Trophoblast cell (in vitro differentiated cells and primary cell): ENCODE data around the gene F7.
A peak's percentile ranks its signal among the peaks of the same experiment; 100 is the strongest.

Experiments
- DNase-seq, 2 donors: peaks; one replicate each; pipeline ENCODE4 v3.0.0-alpha.2; 2016
- H2AFZ ChIP-seq: 2 replicates; pipeline ENCODE4 v1.6.1; 2013; ENCODE audit warnings: low read length, moderate library complexity, mild to moderate bottlenecking; ENCODE audit not compliant: insufficient read depth, poor library complexity
- H2AK5ac ChIP-seq: 2 replicates; pipeline ENCODE4 v1.6.1; 2013; ENCODE audit warnings: mild to moderate bottlenecking, low read length
- H2BK120ac ChIP-seq: 2 replicates; pipeline ENCODE4 v1.6.1; 2013; ENCODE audit warnings: low read length, mild to moderate bottlenecking, moderate library complexity; ENCODE audit not compliant: insufficient read depth, poor library complexity
- H2BK12ac ChIP-seq: 2 replicates; pipeline ENCODE4 v1.6.1; 2013; ENCODE audit warnings: mild to moderate bottlenecking, low read length, moderate library complexity
- H2BK5ac ChIP-seq: 2 replicates; pipeline ENCODE4 v1.6.1; 2013; ENCODE audit warnings: low read length, low read depth, moderate library complexity, mild to moderate bottlenecking; ENCODE audit not compliant: poor library complexity
- H3K14ac ChIP-seq: 2 replicates; pipeline ENCODE4 v1.6.1; 2013; ENCODE audit warnings: mild to moderate bottlenecking, low read length
- H3K18ac ChIP-seq: 2 replicates; pipeline ENCODE4 v1.6.1; 2013; ENCODE audit warnings: mild to moderate bottlenecking, low read length
- H3K23ac ChIP-seq: 2 replicates; pipeline ENCODE4 v1.6.1; 2013; ENCODE audit warnings: low read length
- H3K27ac ChIP-seq: 2 replicates; pipeline ENCODE4 v1.5.1; 2013; ENCODE audit warnings: low read depth, mild to moderate bottlenecking, inconsistent platforms, low read length, moderate library complexity
- H3K27me3 ChIP-seq: 2 replicates; pipeline ENCODE4 v1.6.1; 2013; ENCODE audit warnings: inconsistent platforms, mild to moderate bottlenecking, low read length, moderate library complexity; ENCODE audit not compliant: insufficient read depth
- H3K36me3 ChIP-seq, 2 experiments: 1 replicate in 1 of 2; 2 replicates in 1 of 2; pipeline ENCODE4 v1.6.1; 2013; ENCODE audit warnings: low read length in 2 of 2, mild to moderate bottlenecking in 2 of 2, moderate library complexity in 1 of 2; ENCODE audit not compliant: insufficient read depth in 2 of 2, control insufficient read depth in 1 of 2
- H3K4ac ChIP-seq: 2 replicates; pipeline ENCODE4 v1.6.1; 2013; ENCODE audit warnings: low read depth, mild to moderate bottlenecking, low read length, moderate library complexity
- H3K4me1 ChIP-seq, 2 experiments: 1 replicate in 1 of 2; 2 replicates in 1 of 2; pipeline ENCODE4 v1.6.1; 2013; ENCODE audit warnings: low read length in 2 of 2, mild to moderate bottlenecking in 2 of 2, moderate library complexity in 1 of 2; ENCODE audit not compliant: insufficient read depth in 2 of 2, control insufficient read depth in 1 of 2
- H3K4me2 ChIP-seq: 2 replicates; pipeline ENCODE4 v1.6.1; 2013; ENCODE audit warnings: inconsistent platforms, mild to moderate bottlenecking, low read length, moderate library complexity
- H3K4me3 ChIP-seq: 2 replicates; pipeline ENCODE4 v1.5.1; 2013; ENCODE audit warnings: mild to moderate bottlenecking, low read depth, low read length, inconsistent platforms
- H3K79me1 ChIP-seq: one replicate; pipeline ENCODE4 v1.6.1; 2013; ENCODE audit warnings: low read length
- H3K79me2 ChIP-seq: 2 replicates; pipeline ENCODE4 v1.6.1; 2013; ENCODE audit warnings: low read length, mild to moderate bottlenecking; ENCODE audit not compliant: control insufficient read depth, insufficient read depth, poor library complexity
- H3K9ac ChIP-seq: 2 replicates; pipeline ENCODE4 v1.6.1; 2013; ENCODE audit warnings: mild to moderate bottlenecking, low read length
- H3K9me3 ChIP-seq: 2 replicates; pipeline ENCODE4 v1.6.1; 2013; ENCODE audit warnings: low read depth, mild to moderate bottlenecking, control low read depth, inconsistent platforms, low read length; ENCODE audit not compliant: insufficient read depth
- H4K12ac ChIP-seq: 2 replicates; pipeline ENCODE4 v1.6.1; 2013; ENCODE audit warnings: low read depth, mild to moderate bottlenecking, low read length, moderate library complexity
- H4K8ac ChIP-seq: 2 replicates; pipeline ENCODE4 v1.6.1; 2013; ENCODE audit warnings: low read depth, mild to moderate bottlenecking, low read length, moderate library complexity
- H4K91ac ChIP-seq: one replicate; pipeline ENCODE4 v1.6.1; 2013; ENCODE audit warnings: low read depth, mild to moderate bottlenecking, low read length, moderate library complexity
- WGBS: extraction: QIAGEN DNeasy Blood & Tissue Kit; methylation state at CpG from one replicate; pipeline ENCODE4 v1.1.7; 2013; ENCODE audit warnings: missing lambda C conversion rate; ENCODE audit not compliant: insufficient read length, insufficient coverage; ENCODE audit errors: extremely low coverage; 5-methylcytosine and 5-hydroxymethylcytosine counted together

F7 gene

GRCh38 chr13:113096052-113096744 is 9.4 kb upstream of the F7 start:
- Histone ChIP-seq H4K12ac (no peak overlapping the region), H4K8ac (no peak overlapping the region), H3K4me3 (no peak overlapping the region), H3K18ac (no peak overlapping the region), H3K14ac (no peak overlapping the region), H2AFZ (no peak overlapping the region), H3K27me3 (no peaks in the 10 kb centered on the region), H2AK5ac (no peak overlapping the region), H3K79me1 (no peaks in the 10 kb centered on the region), H3K9me3 (peaks cover 2% of the 10 kb centered on the region), H2BK12ac (no peak overlapping the region), H3K9ac (no peak overlapping the region), H3K4ac (no peak overlapping the region), H3K4me1 (peaks cover 0 to 2% of the 10 kb centered on the region in 2 experiments), H3K36me3 (no peaks in the 10 kb centered on the region), H3K79me2 (no peaks in the 10 kb centered on the region), H2BK5ac (no peak overlapping the region), H3K4me2 (no peak overlapping the region), H2BK120ac (no peak overlapping the region), H4K91ac (no peak overlapping the region), H3K23ac (no peak overlapping the region), H3K27ac (no peak overlapping the region)
- WGBS = no CpG with 5 or more reads among the region's 61 CpGs
- DNase-seq = no peak

GRCh38 chr13:113096745-113097305 is 8.8 kb upstream of the F7 start:
- Histone ChIP-seq H4K91ac (no peak overlapping the region), H3K4me1 (peaks cover 0 to 2% of the 10 kb centered on the region in 2 experiments), H2AFZ (no peak overlapping the region), H4K12ac (no peak overlapping the region), H3K79me1 (no peaks in the 10 kb centered on the region), H3K27me3 (no peaks in the 10 kb centered on the region), H3K9ac (no peak overlapping the region), H3K23ac (no peak overlapping the region), H4K8ac (no peak overlapping the region), H3K14ac (no peak overlapping the region), H3K79me2 (no peaks in the 10 kb centered on the region), H3K4me2 (no peak overlapping the region), H3K9me3 (peaks cover 2% of the 10 kb centered on the region), H3K18ac (no peak overlapping the region), H3K4me3 (no peak overlapping the region), H3K4ac (no peak overlapping the region), H2AK5ac (no peak overlapping the region), H3K36me3 (no peaks in the 10 kb centered on the region), H2BK12ac (no peak overlapping the region), H2BK120ac (no peak overlapping the region), H2BK5ac (no peak overlapping the region), H3K27ac (no peak overlapping the region)
- WGBS = no CpG with 5 or more reads among the region's 52 CpGs
- DNase-seq = no peak

GRCh38 chr13:113097651-113098050 is 7.9 kb upstream of the F7 start:
- Histone ChIP-seq H2AK5ac (no peak overlapping the region), H3K79me2 (no peaks in the 10 kb centered on the region), H3K14ac (no peak overlapping the region), H3K4me2 (no peak overlapping the region), H3K9ac (no peak overlapping the region), H3K4ac (no peak overlapping the region), H3K4me1 (peaks cover 0 to 2% of the 10 kb centered on the region in 2 experiments), H2BK5ac (no peak overlapping the region), H3K23ac (no peak overlapping the region), H4K12ac (no peak overlapping the region), H3K36me3 (no peaks in the 10 kb centered on the region), H2BK12ac (no peak overlapping the region), H3K27me3 (no peaks in the 10 kb centered on the region), H2AFZ (no peak overlapping the region), H4K8ac (no peak overlapping the region), H3K79me1 (no peaks in the 10 kb centered on the region), H3K4me3 (no peak overlapping the region), H3K27ac (no peak overlapping the region), H4K91ac (no peak overlapping the region), H2BK120ac (no peak overlapping the region), H3K9me3 (peaks cover 2% of the 10 kb centered on the region), H3K18ac (no peak overlapping the region)
- DNase-seq = no peak
- WGBS = no CpG with 5 or more reads among the region's 7 CpGs

- no peak overlapping the region for H3K4ac ChIP-seq
- H3K9me3 ChIP-seq = peaks cover 2% of the 10 kb centered on the region
- H3K4me1 ChIP-seq = peaks cover 0 to 2% of the 10 kb centered on the region in 2 experiments
- H3K23ac ChIP-seq = no peak overlapping the region
- H3K79me1 ChIP-seq = no peaks in the 10 kb centered on the region
- H3K36me3 ChIP-seq = no peaks in the 10 kb centered on the region
- H2AK5ac ChIP-seq = no peak overlapping the region
- no peak overlapping the region for H2AFZ ChIP-seq
- no peak overlapping the region for H3K9ac ChIP-seq
- H4K91ac ChIP-seq = no peak overlapping the region
- H4K8ac ChIP-seq = no peak overlapping the region
- H3K79me2 ChIP-seq = no peaks in the 10 kb centered on the region
- no peak overlapping the region for H4K12ac ChIP-seq
- peak; percentile 39 to 59 for DNase-seq
- H3K27ac ChIP-seq = no peak overlapping the region
- no peak overlapping the region for H3K18ac ChIP-seq
- no peak overlapping the region for H2BK12ac ChIP-seq
- H3K14ac ChIP-seq = no peak overlapping the region
- no peaks in the 10 kb centered on the region for H3K27me3 ChIP-seq
- H2BK5ac ChIP-seq = no peak overlapping the region
- no peak overlapping the region for H3K4me3 ChIP-seq
- WGBS = no CpG with 5 or more reads among the region's 30 CpGs
- no peak overlapping the region for H2BK120ac ChIP-seq
- no peak overlapping the region for H3K4me2 ChIP-seq
Observed at GRCh38 chr13:113098162-113098732, 7.3 kb upstream of the F7 start.
